ENCODE measurements around the gene EDC3. TPM values are rescaled to one million over a fixed set of nuclear protein-coding genes. Genes with fewer than 3 reads are reported as not detected.

Gene EDC3
- total RNA-seq, 2 donors from 2014 or later, result 44.5 to 48.3 TPM

DNA sequence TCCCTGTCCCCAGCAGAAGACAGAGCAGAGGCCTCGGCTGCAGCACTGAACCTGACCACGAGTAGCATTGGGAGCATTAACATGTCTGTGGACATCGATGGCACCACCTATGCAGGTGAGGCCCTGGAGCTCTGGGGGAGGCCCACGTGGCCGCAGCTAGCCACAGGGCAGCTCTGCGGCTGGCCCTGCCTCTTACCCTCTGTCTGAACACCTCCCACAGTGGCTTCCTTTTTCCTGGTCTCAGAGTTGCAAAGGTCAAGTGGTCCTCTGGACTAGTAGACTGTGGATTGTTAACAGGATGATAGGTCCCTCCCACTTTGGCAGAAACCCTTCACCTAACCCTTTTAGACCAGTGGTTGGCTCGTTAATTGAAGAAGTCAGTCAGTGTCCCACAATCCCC, 102.7 kb downstream of the EDC3 start:
- H3K27ac Mint-ChIP-seq, result no peak overlapping the region
- WGBS, 2 experiments (ENCODE audit: insufficient coverage in 1 of 2, insufficient read length in 1 of 2), result 96 to 100% methylated on average over 6 to 7 of the region's 7 CpGs
- no peaks in the 10 kb centered on the region for H3K27me3 Mint-ChIP-seq (ENCODE audit: insufficient read depth)
- H3K4me1 ChIP-seq (ENCODE audit: control insufficient read depth, insufficient read depth, low read length), result peaks cover 4% of the 10 kb centered on the region
- no peaks in the 10 kb centered on the region for H3K9me3 ChIP-seq (ENCODE audit: control insufficient read depth, low read length)
- no peak overlapping the region for H3K4me3 ChIP-seq (ENCODE audit: low read length)
- H3K36me3 ChIP-seq (ENCODE audit: control insufficient read depth, insufficient read depth, low read length), result peaks cover 67% of the 10 kb centered on the region
- H3K36me3 Mint-ChIP-seq (ENCODE audit: low read depth), result peaks cover 71% of the 10 kb centered on the region
- H3K27ac ChIP-seq (ENCODE audit: low read depth, low read length), result no peak overlapping the region
- no peak for DNase-seq
- H3K27me3 ChIP-seq (ENCODE audit: control insufficient read depth, insufficient read depth, low read length, poor library complexity, severe bottlenecking), result no peaks in the 10 kb centered on the region
- no peak overlapping the region for H3K4me3 Mint-ChIP-seq
- H3K4me1 Mint-ChIP-seq, result peaks cover 10% of the 10 kb centered on the region
- H3K9ac ChIP-seq (ENCODE audit: extremely low read depth, low read length, poor library complexity, severe bottlenecking), result no peak overlapping the region
- TF ChIP-seq, protein P1, sequence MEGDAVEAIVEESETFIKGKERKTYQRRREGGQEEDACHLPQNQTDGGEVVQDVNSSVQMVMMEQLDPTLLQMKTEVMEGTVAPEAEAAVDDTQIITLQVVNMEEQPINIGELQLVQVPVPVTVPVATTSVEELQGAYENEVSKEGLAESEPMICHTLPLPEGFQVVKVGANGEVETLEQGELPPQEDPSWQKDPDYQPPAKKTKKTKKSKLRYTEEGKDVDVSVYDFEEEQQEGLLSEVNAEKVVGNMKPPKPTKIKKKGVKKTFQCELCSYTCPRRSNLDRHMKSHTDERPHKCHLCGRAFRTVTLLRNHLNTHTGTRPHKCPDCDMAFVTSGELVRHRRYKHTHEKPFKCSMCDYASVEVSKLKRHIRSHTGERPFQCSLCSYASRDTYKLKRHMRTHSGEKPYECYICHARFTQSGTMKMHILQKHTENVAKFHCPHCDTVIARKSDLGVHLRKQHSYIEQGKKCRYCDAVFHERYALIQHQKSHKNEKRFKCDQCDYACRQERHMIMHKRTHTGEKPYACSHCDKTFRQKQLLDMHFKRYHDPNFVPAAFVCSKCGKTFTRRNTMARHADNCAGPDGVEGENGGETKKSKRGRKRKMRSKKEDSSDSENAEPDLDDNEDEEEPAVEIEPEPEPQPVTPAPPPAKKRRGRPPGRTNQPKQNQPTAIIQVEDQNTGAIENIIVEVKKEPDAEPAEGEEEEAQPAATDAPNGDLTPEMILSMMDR (conservative IDR thresholded peaks at IDR 0.05), result no peak
- H3K9me3 Mint-ChIP-seq, result no peaks in the 10 kb centered on the region

DNA sequence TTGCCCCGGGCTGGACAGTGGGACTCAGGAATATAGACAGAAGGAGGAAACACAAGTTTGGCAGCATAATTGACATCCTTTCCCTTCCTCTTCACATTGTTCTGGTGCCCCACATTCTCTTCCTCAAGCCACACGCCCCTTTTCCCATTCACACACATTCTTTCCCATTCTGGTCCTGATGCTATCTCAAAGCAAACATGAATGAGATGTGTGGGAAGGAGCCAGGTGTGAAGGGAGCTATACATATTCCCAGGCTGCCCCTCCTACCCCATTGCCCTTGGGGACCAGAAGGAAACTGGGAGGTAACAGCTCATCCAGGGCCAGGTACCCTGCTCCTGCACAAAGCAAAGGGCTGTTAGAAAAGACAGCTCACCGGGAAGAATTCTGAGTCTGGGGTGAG, 103.6 kb downstream of the EDC3 start:
- H3K27ac Mint-ChIP-seq, result no peak overlapping the region
- DNase-seq, result no peak
- peaks cover 70% of the 10 kb centered on the region for H3K36me3 Mint-ChIP-seq (ENCODE audit: low read depth)
- Histone ChIP-seq H3K9ac (ENCODE audit: extremely low read depth, low read length, poor library complexity, severe bottlenecking) (no peak overlapping the region), H3K36me3 (ENCODE audit: control insufficient read depth, insufficient read depth, low read length) (peaks cover 72% of the 10 kb centered on the region), H3K9me3 (ENCODE audit: control insufficient read depth, low read length) (no peaks in the 10 kb centered on the region), H3K4me3 (ENCODE audit: low read length) (no peak overlapping the region), H3K27ac (ENCODE audit: low read depth, low read length) (no peak overlapping the region), H3K4me1 (ENCODE audit: control insufficient read depth, insufficient read depth, low read length) (peaks cover 4% of the 10 kb centered on the region), H3K27me3 (ENCODE audit: control insufficient read depth, insufficient read depth, low read length, poor library complexity, severe bottlenecking) (no peaks in the 10 kb centered on the region)
- TF ChIP-seq, protein P1 (conservative IDR thresholded peaks at IDR 0.05), result no peak
- no peaks in the 10 kb centered on the region for H3K27me3 Mint-ChIP-seq (ENCODE audit: insufficient read depth)
- WGBS, 2 experiments (ENCODE audit: insufficient coverage in 1 of 2, insufficient read length in 1 of 2), result 90 to 93% methylated on average over 2 to 3 of the region's 3 CpGs
- peaks cover 7% of the 10 kb centered on the region for H3K4me1 Mint-ChIP-seq
- no peak overlapping the region for H3K4me3 Mint-ChIP-seq
- H3K9me3 Mint-ChIP-seq, result no peaks in the 10 kb centered on the region

DNA sequence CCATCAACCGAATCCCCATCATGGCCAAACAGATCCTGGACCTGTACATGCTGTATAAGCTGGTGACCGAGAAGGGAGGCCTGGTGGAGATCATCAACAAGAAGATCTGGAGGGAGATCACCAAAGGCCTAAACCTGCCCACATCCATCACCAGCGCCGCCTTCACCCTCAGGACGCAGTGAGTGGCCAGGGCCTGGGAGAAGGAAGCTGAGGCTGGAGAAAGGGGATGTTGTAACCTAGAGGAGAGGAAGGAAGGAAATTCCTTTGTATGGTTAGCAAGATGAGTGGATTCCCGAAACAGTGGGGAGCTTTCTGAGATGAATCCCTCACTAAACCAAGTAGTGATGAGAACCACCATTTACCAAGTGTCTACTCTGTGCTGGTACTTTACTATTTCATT, 106.0 kb downstream of the EDC3 start:
- no peak overlapping the region for H3K4me3 ChIP-seq (ENCODE audit: low read length)
- TF ChIP-seq, protein P1 (conservative IDR thresholded peaks at IDR 0.05), result no peak
- peak overlapping the region; percentile 79 for H3K27ac ChIP-seq (ENCODE audit: low read depth, low read length)
- WGBS, 2 experiments (ENCODE audit: insufficient coverage in 1 of 2, insufficient read length in 1 of 2), result 93 to 94% methylated on average over 3 to 5 of the region's 6 CpGs
- H3K36me3 Mint-ChIP-seq (ENCODE audit: low read depth), result peaks cover 80% of the 10 kb centered on the region
- H3K36me3 ChIP-seq (ENCODE audit: control insufficient read depth, insufficient read depth, low read length), result peaks cover 90% of the 10 kb centered on the region
- no peaks in the 10 kb centered on the region for H3K27me3 Mint-ChIP-seq (ENCODE audit: insufficient read depth)
- H3K9me3 ChIP-seq (ENCODE audit: control insufficient read depth, low read length), result no peaks in the 10 kb centered on the region
- peak overlapping the region; percentile 59 for H3K27ac Mint-ChIP-seq
- H3K4me1 Mint-ChIP-seq, result peaks cover 7% of the 10 kb centered on the region
- no peaks in the 10 kb centered on the region for H3K27me3 ChIP-seq (ENCODE audit: control insufficient read depth, insufficient read depth, low read length, poor library complexity, severe bottlenecking)
- H3K4me1 ChIP-seq (ENCODE audit: control insufficient read depth, insufficient read depth, low read length), result peaks cover 4% of the 10 kb centered on the region
- H3K9me3 Mint-ChIP-seq, result no peaks in the 10 kb centered on the region
- H3K4me3 Mint-ChIP-seq, result no peak overlapping the region
- DNase-seq, result no peak
- no peak overlapping the region for H3K9ac ChIP-seq (ENCODE audit: extremely low read depth, low read length, poor library complexity, severe bottlenecking)
